ENCODE data around the gene KLF9.

KLF9 gene

GRCh38 chr9:70406434-70406862, 8.0 kb downstream of the KLF9 start:
- in situ Hi-C loops (cut with HindIII; ENCODE audit: low sequenced_read_pairs): loop anchor here (10.0 kb wide), 1 partner anchor 68 kb away; no protein-coding TSS in a partner anchor

GRCh38 chr9:70405808-70406433, 8.5 kb downstream of the KLF9 start:
- in situ Hi-C loops (cut with HindIII; ENCODE audit: low sequenced_read_pairs): loop anchor here (10.0 kb wide), 1 partner anchor 69 kb away; no protein-coding TSS in a partner anchor

DNA sequence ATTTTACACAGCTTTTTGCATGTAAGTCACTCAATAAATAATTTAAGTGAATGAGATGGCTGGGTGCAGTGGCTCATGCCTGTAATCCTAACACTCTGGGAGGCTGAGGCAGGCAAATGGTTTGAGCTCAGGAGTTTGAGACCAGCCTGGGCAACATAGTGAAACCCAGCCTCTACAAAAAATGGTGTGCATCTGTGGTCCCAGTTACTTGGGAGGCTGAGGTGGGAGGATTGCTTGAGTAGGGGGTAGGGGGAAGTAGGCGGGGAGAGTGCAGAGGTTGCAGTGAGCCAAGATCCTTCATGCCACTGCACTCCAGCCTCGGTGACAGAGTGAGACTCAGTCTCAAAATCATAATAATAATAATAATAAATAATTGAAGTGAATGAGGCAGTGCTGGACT, 10.2 kb downstream of the KLF9 start:
- in situ Hi-C loops (cut with HindIII; ENCODE audit: low sequenced_read_pairs): loop anchor here (10.0 kb wide), 1 partner anchor 71 kb away; no protein-coding TSS in a partner anchor

DNA sequence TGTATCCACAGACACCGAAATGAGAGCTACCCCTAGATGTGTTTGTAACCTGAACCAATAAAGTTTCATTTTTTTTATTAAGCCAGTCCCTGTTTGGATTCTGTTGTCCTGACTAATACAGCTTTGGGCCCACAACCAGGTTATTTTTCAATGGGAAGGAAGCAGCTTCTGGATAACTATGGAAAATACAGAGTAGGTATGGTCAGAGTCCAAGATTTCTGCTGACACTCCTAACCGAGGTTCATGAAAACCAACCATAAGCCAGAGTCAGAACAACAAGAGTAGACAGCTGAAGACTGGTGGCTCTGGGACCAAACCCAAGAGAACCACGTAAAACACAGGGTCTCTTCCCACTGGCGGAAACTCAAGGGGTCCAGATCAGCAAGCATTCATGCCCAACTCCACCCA, 10.8 kb downstream of the KLF9 start:
- in situ Hi-C loops (cut with HindIII; ENCODE audit: low sequenced_read_pairs): loop anchor here (10.0 kb wide), 1 partner anchor 71 kb away; no protein-coding TSS in a partner anchor

DNA sequence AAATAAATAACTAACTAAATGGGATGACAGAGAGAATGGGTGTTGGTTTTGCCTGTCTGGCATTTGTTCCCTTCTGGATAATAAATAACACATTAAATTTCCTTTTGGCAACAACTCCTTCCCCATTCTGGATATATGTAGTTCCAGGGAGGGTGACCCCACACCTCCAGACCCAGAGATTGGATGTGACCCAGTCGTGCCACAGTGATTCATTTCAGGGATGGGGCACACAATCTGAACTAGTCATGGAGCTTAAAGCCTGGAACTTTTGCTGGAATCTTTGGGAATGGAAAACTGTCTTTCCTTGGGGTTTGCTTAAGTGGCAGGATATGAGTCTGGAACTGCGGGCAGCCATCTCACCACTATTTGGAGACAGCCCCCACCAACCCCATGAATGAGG, 11.3 kb downstream of the KLF9 start:
- in situ Hi-C loops (cut with HindIII; ENCODE audit: low sequenced_read_pairs): loop anchor here (10.0 kb wide), 1 partner anchor 72 kb away; no protein-coding TSS in a partner anchor

- in situ Hi-C loops (cut with HindIII; ENCODE audit: low sequenced_read_pairs): loop anchor here (10.0 kb wide), 1 partner anchor 73 kb away; no protein-coding TSS in a partner anchor
Observed at GRCh38 chr9:70402213-70402612, 12.2 kb downstream of the KLF9 start.

- in situ Hi-C loops (cut with HindIII; ENCODE audit: low sequenced_read_pairs): loop anchor here (10.0 kb wide), 1 partner anchor 74 kb away; no protein-coding TSS in a partner anchor
Observed at GRCh38 chr9:70401241-70401640, 13.2 kb downstream of the KLF9 start.

- in situ Hi-C loops (cut with HindIII; ENCODE audit: low sequenced_read_pairs): loop anchor here (10.0 kb wide), 1 partner anchor 75 kb away; no protein-coding TSS in a partner anchor
Observed at GRCh38 chr9:70400107-70400892, 14.2 kb downstream of the KLF9 start.

GRCh38 chr9:70399141-70399540, 15.3 kb downstream of the KLF9 start:
- in situ Hi-C loops (cut with HindIII; ENCODE audit: low sequenced_read_pairs): no loop called here

GRCh38 chr9:70398145-70398556, 16.3 kb downstream of the KLF9 start:
- in situ Hi-C loops (cut with HindIII; ENCODE audit: low sequenced_read_pairs): no loop called here

DNA sequence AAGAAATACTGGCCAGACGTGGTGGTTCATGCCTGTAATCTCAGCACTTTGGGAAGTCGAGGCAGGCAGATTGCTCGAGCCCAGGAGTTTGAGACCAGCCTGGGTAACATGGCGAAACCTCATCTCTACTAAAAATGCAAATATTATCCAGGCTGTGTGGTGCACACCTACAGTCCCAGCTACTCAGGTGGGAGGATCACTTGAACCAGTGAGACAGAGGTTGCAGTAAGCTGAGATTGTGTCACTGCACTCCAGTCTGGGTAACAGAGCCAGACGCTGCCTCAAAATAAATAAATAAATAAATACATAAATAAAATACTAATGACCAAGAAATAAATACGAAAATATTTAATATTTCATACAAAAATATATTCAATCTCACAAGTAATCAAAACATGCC, 18.8 kb downstream of the KLF9 start:
- in situ Hi-C loops (cut with HindIII; ENCODE audit: low sequenced_read_pairs): no loop called here

DNA sequence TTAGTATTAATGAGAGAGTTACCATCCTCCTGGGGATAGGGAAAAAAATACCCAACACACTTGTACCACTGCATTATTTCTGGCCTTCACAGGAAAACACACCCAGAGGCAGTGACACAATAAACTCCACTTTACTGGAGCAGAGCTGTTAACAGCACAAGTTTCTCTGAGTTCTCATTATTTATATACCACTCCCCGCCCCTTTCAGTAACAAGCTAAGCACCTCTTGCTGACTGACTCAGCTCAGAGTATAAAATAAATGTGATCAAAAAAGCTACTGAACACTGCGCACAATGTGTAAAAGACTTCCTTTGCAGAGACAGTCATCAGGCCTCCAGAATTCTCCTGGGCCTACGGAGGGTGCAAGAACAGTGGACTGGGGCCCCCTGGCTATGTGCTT, 21.6 kb downstream of the KLF9 start:
- in situ Hi-C loops (cut with HindIII; ENCODE audit: low sequenced_read_pairs): loop anchor here (5.0 kb wide), 1 partner anchor 204 kb away; no protein-coding TSS in a partner anchor

DNA sequence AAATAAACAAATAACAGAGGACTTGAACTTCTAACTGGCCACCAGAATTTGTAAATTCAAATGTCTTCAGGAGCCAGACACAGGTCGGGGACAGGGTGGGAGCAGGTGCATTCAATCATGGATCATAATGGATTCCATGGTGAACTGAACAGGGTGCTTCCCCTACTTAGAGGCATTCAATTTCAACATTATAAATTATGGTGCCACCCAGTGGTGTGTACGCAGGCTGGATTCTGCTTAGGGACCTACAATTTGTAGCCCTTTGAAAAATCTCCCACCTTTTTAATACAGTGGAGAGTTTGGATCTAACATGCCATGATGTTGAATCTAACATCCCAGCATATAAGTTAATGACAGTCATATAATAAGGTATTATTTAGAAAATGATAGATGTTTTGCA, 22.3 kb downstream of the KLF9 start:
- in situ Hi-C loops (cut with HindIII; ENCODE audit: low sequenced_read_pairs): loop anchor here (5.0 kb wide), 1 partner anchor 205 kb away; no protein-coding TSS in a partner anchor

DNA sequence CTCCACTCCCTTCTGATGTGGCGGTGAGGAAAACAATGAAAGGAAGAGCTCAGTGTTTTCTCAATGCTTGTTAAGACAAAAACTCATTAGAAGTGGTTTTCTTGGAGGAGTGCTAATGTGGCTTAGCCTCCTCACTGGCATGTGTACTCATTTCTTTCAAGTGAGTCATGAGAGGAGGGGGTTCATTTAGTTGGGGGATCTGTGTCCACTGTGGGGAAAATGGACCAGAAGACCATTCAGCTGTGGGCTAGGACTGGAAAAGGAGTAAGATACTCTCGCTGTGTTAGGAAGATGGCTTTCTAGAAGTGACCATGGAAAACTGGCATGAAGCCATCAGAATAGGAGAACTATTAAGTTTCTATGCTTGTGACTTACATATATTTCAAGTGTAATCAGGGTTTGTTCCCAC, 23.5 kb downstream of the KLF9 start:
- in situ Hi-C loops (cut with HindIII; ENCODE audit: low sequenced_read_pairs): loop anchor here (5.0 kb wide), 1 partner anchor 206 kb away; no protein-coding TSS in a partner anchor

DNA sequence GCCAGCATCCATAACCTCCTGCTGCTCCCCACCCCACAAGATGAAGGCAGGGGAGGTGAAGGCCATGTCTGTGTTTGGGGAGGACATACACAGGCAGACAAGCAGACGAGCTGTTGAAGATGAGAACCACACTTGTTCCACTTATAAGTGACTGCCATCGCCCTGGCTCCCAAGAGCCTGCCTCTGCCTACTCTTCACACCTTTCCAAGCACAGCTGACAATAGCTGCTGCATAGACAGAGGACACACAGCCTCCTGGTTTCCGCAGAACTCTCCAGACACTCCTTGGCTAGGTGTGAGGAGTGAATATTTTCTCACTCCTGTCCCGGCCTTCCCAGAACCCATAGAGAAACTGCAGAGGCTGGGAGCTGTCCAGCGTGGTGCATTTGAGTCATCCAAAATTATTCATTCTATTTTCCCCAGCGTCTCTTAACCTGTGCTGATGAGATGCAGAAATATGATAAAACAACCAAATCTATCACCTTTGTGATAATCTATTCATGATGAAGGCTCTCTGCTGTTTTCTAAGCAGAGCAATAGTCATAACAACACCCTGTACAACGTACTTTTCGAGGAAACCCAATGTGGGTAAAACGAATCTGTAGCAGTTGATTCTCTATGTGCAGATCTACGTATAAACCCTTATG, 24.7 kb downstream of the KLF9 start:
- in situ Hi-C loops (cut with HindIII; ENCODE audit: low sequenced_read_pairs): loop anchor here (5.0 kb wide), 1 partner anchor 208 kb away; no protein-coding TSS in a partner anchor

- in situ Hi-C loops (cut with HindIII; ENCODE audit: low sequenced_read_pairs): no loop called here
Observed at GRCh38 chr9:70389188-70389587, 25.3 kb downstream of the KLF9 start.

- in situ Hi-C loops (cut with HindIII; ENCODE audit: low sequenced_read_pairs): no loop called here
Observed at GRCh38 chr9:70387663-70388062, 26.8 kb downstream of the KLF9 start.

GRCh38 chr9:70385426-70385825, 29.0 kb downstream of the KLF9 start:
- in situ Hi-C loops (cut with HindIII; ENCODE audit: low sequenced_read_pairs): no loop called here

DNA sequence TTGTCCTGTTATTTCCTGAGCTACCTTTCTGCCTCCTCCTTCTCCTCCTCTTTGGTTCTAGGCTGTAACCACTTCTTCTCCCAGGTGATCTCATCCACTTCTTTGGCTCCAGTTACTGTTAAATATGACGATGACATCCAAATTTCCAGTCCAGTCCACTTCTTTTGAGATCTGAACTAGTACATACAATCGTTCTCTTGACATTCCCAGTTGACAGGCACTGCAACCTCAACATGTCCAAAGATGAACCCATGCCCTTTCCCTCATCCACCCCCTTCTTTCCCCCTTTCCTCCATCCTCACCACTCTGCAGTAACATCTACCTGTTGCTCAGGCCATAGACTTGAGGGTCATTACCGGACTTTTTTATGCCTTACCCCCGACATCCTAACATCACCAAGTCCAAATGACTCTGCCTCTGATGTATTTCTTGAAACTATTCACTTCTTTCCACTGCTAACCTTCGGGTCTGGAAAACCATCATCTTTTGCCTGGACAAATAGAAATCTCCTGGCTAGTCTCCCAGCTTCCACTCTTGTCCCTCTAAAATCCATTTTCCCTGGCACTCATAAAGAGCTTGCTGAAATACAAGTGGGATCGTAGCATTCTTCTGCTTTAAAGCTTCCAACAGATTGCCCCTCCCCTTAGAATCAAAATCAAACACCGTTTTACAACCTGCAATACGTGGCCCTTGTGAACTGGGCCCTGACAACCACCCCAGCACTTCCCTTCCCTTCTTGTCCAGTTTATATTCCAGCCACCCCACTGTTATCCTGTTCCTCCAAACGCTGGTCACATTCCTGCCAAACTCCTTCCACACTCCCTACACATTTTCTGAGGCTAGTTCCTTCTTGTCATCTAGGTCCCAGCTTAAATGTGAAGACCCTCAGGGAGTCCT, 31.5 kb downstream of the KLF9 start:
- in situ Hi-C loops (cut with HindIII; ENCODE audit: low sequenced_read_pairs): no loop called here
